Prostate gland (tissue), 2 donors: ENCODE data around the gene STKLD1.
A peak's percentile ranks its signal among the peaks of the same experiment; 100 is the strongest.
"Not testable (repeated sequence)": the region's sequence is repeated elsewhere in the genome, so short reads cannot be mapped to it uniquely, and the experiment has no call there.

Experiments
- CTCF ChIP-seq, 4 experiments: fragments of 200-600 bp in 2 of 4; fragments of 450-650 bp in 2 of 4; sonication (generic) in 2 of 4; IDR thresholded peaks; 1 replicate in 3 of 4; 2 replicates in 1 of 4; pipeline ENCODE4 v1.5.1; 2016 to 2019; ENCODE audit warnings: antibody characterized with exemption in 4 of 4, mild to moderate bottlenecking in 2 of 4, moderate library complexity in 2 of 4
- POLR2AphosphoS5 ChIP-seq: sonication (generic); formaldehyde crosslinking; IDR thresholded peaks from one replicate; pipeline ENCODE4 v1.6.1; 2017; ENCODE audit warnings: antibody characterized with exemption

- TF ChIP-seq CTCF (IDR thresholded peaks at IDR 0.05) = peak; percentile 16 to 81 (median 48)
- not testable (repeated sequence) for TF ChIP-seq POLR2AphosphoS5
These were observed 46.6 kb upstream of the STKLD1 start for GRCh38 chr9:133329306-133330156.
